NCI-H510A (cell line): ENCODE measurements around the gene SLC1A7.

ENCODE experiments used
- DNase-seq: peaks from one replicate; lab custom pipeline; 2025; lab: John Stamatoyannopoulos, UW

SLC1A7 gene

GRCh38 chr1:53134042-53134485 lies 8.4 kb downstream of the SLC1A7 start:
- DNase-seq: no peak

GRCh38 chr1:53133261-53134041 lies 9.0 kb downstream of the SLC1A7 start:
- DNase-seq: no peak

GRCh38 chr1:53132176-53132575 lies 10.3 kb downstream of the SLC1A7 start:
- DNase-seq: no peak

- DNase-seq: no peak
These were observed 10.9 kb downstream of the SLC1A7 start for GRCh38 chr1:53131590-53131938.

- DNase-seq: no peak
These were observed 11.4 kb downstream of the SLC1A7 start for GRCh38 chr1:53130878-53131589.

GRCh38 chr1:53130598-53130877 lies 11.9 kb downstream of the SLC1A7 start:
- DNase-seq: no peak

- no peak for DNase-seq
These were observed 12.4 kb downstream of the SLC1A7 start for GRCh38 chr1:53129891-53130597.

GRCh38 chr1:53128401-53128800 lies 14.0 kb downstream of the SLC1A7 start:
- no peak for DNase-seq

GRCh38 chr1:53127546-53127945 lies 14.9 kb downstream of the SLC1A7 start:
- no peak for DNase-seq

GRCh38 chr1:53126495-53126894 lies 15.9 kb downstream of the SLC1A7 start:
- no peak for DNase-seq

GRCh38 chr1:53125623-53126360 lies 16.6 kb downstream of the SLC1A7 start:
- no peak for DNase-seq

- no peak for DNase-seq
These were observed 17.3 kb downstream of the SLC1A7 start for GRCh38 chr1:53125122-53125521.

- no peak for DNase-seq
These were observed 18.8 kb downstream of the SLC1A7 start for GRCh38 chr1:53123453-53124140.

GRCh38 chr1:53122961-53123413 lies 19.5 kb downstream of the SLC1A7 start:
- DNase-seq: no peak

- no peak for DNase-seq
These were observed 20.1 kb downstream of the SLC1A7 start for GRCh38 chr1:53122201-53122885.

- no peak for DNase-seq
These were observed 20.9 kb downstream of the SLC1A7 start for GRCh38 chr1:53121319-53122172.

- no peak for DNase-seq
These were observed 21.8 kb downstream of the SLC1A7 start for GRCh38 chr1:53120659-53121058.

- DNase-seq: no peak
These were observed 24.6 kb downstream of the SLC1A7 start for GRCh38 chr1:53117836-53118235.

GRCh38 chr1:53116933-53117600 lies 25.4 kb downstream of the SLC1A7 start:
- DNase-seq: no peak
